Measurements from ENCODE around the gene POU4F3.

POU4F3 gene

GRCh38 chr5:146378986-146379385, 40.3 kb downstream of the POU4F3 start:
- H3K27me3 ChIP-seq (ENCODE audit: control insufficient read depth, insufficient read depth, low read length) = no peaks in the 10 kb centered on the region
- H3K4me2 ChIP-seq (ENCODE audit: low read length) = no peak overlapping the region
- H3K36me3 ChIP-seq (ENCODE audit: control insufficient read depth, insufficient read depth, low read length) = no peaks in the 10 kb centered on the region
- H3K9ac ChIP-seq = no peak overlapping the region
- TF ChIP-seq CTCF (IDR thresholded peaks at IDR 0.05) = no peak
- H3K79me2 ChIP-seq = no peaks in the 10 kb centered on the region
- H3K27ac ChIP-seq = no peak overlapping the region
- no peak overlapping the region for H3K4me3 ChIP-seq (ENCODE audit: low read depth, low read length)
- no peak overlapping the region for H2AFZ ChIP-seq
- H3K9me3 ChIP-seq (ENCODE audit: control insufficient read depth, low read length) = no peaks in the 10 kb centered on the region
- no peaks in the 10 kb centered on the region for H3K4me1 ChIP-seq

GRCh38 chr5:146380714-146381113, 42.1 kb downstream of the POU4F3 start:
- Histone ChIP-seq H3K79me2 (no peaks in the 10 kb centered on the region), H3K4me3 (ENCODE audit: low read depth, low read length) (no peak overlapping the region), H3K27me3 (ENCODE audit: control insufficient read depth, insufficient read depth, low read length) (no peaks in the 10 kb centered on the region), H3K36me3 (ENCODE audit: control insufficient read depth, insufficient read depth, low read length) (no peaks in the 10 kb centered on the region), H3K27ac (no peak overlapping the region), H3K9me3 (ENCODE audit: control insufficient read depth, low read length) (no peaks in the 10 kb centered on the region), H3K4me1 (no peaks in the 10 kb centered on the region), H2AFZ (no peak overlapping the region), H3K4me2 (ENCODE audit: low read length) (no peak overlapping the region), H3K9ac (no peak overlapping the region)
- TF ChIP-seq CTCF (IDR thresholded peaks at IDR 0.05) = no peak

GRCh38 chr5:146388386-146388785, 49.7 kb downstream of the POU4F3 start:
- H3K9me3 ChIP-seq (ENCODE audit: control insufficient read depth, low read length) = no peaks in the 10 kb centered on the region
- H3K4me1 ChIP-seq = no peaks in the 10 kb centered on the region
- no peak overlapping the region for H2AFZ ChIP-seq
- no peaks in the 10 kb centered on the region for H3K36me3 ChIP-seq (ENCODE audit: control insufficient read depth, insufficient read depth, low read length)
- H3K27me3 ChIP-seq (ENCODE audit: control insufficient read depth, insufficient read depth, low read length) = no peaks in the 10 kb centered on the region
- no peak for TF ChIP-seq CTCF (IDR thresholded peaks at IDR 0.05)
- no peak overlapping the region for H3K27ac ChIP-seq
- no peaks in the 10 kb centered on the region for H3K79me2 ChIP-seq
- no peak overlapping the region for H3K4me3 ChIP-seq (ENCODE audit: low read depth, low read length)
- H3K4me2 ChIP-seq (ENCODE audit: low read length) = no peak overlapping the region
- no peak overlapping the region for H3K9ac ChIP-seq

GRCh38 chr5:146390469-146390868, 51.8 kb downstream of the POU4F3 start:
- no peaks in the 10 kb centered on the region for H3K36me3 ChIP-seq (ENCODE audit: control insufficient read depth, insufficient read depth, low read length)
- H3K4me2 ChIP-seq (ENCODE audit: low read length) = no peak overlapping the region
- no peaks in the 10 kb centered on the region for H3K9me3 ChIP-seq (ENCODE audit: control insufficient read depth, low read length)
- no peak overlapping the region for H2AFZ ChIP-seq
- no peak overlapping the region for H3K27ac ChIP-seq
- TF ChIP-seq CTCF (IDR thresholded peaks at IDR 0.05) = no peak
- no peaks in the 10 kb centered on the region for H3K79me2 ChIP-seq
- H3K27me3 ChIP-seq (ENCODE audit: control insufficient read depth, insufficient read depth, low read length) = no peaks in the 10 kb centered on the region
- H3K4me1 ChIP-seq = no peaks in the 10 kb centered on the region
- no peak overlapping the region for H3K9ac ChIP-seq
- H3K4me3 ChIP-seq (ENCODE audit: low read depth, low read length) = no peak overlapping the region
